ENCODE results near the gene ALS2CL. TPM values are rescaled to one million over a fixed set of nuclear protein-coding genes. Genes with fewer than 3 reads are reported as not detected.

The ALS2CL gene
- polyA plus RNA-seq, 5 donors = 8.2 to 13.1 (median 9.4) TPM

DNA sequence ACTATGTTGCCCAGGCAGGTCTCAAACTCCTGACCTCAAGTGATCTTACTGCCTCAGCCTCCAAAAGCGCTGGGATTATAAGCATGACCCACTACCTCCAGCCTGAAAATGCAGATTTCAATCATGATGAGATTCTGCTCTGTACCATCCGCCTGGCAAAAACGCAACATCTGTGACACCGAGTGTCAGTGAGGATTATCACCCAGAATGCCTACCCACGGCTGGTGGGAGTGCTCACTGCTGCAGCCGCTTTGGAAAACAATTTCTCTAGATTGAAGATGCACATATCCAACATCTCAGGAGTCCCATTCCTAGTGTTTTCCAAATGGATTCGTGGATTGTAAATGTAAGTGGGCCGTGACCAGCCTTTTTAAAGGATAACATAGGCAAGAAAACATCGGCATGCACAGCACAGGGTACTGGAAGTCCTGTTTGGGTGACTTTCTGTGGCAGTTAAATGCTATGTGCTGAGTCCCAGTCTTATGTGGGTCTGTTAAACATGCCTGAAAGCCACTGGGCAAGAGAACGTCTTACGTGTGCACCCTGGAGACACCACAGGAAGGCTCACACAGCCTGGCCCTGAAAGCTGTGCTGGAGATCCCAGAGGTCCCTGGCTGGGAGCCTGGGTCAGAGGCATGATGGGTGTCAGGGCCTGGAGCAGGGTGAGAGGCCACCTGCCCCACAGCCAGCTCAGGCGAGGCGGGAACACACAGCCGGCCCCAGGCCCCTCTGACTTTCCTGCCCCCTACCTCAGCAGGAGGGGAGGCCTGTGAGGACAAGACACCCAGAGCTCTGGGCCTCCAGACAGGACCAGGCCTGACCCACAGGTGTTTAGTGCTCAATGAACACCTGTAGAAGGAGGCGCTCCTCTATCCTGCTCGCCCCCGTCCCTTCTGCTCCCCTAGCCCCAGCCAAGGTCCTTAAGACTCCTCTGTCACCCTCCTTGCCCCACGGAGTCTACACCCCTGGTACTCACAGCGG lies 23.3 kb upstream of the ALS2CL start:
- DNase-seq = no peak

GRCh38 chr3:46715507-46716175 lies 22.2 kb upstream of the ALS2CL start:
- no peak for DNase-seq

GRCh38 chr3:46714728-46715506 lies 21.4 kb upstream of the ALS2CL start:
- no peak for DNase-seq

GRCh38 chr3:46713898-46714552 lies 20.5 kb upstream of the ALS2CL start:
- no peak for DNase-seq

GRCh38 chr3:46713050-46713897 lies 19.8 kb upstream of the ALS2CL start:
- DNase-seq = no peak

GRCh38 chr3:46712191-46713049 lies 18.9 kb upstream of the ALS2CL start:
- no peak for DNase-seq

GRCh38 chr3:46711760-46712159 lies 18.3 kb upstream of the ALS2CL start:
- DNase-seq = no peak

GRCh38 chr3:46711305-46711704 lies 17.8 kb upstream of the ALS2CL start:
- DNase-seq = no peak

GRCh38 chr3:46710671-46711295 lies 17.3 kb upstream of the ALS2CL start:
- no peak for DNase-seq

- DNase-seq = no peak
Measured at GRCh38 chr3:46710229-46710628, 16.8 kb upstream of the ALS2CL start.

- no peak for DNase-seq
Measured at GRCh38 chr3:46709721-46710120, 16.2 kb upstream of the ALS2CL start.

DNA sequence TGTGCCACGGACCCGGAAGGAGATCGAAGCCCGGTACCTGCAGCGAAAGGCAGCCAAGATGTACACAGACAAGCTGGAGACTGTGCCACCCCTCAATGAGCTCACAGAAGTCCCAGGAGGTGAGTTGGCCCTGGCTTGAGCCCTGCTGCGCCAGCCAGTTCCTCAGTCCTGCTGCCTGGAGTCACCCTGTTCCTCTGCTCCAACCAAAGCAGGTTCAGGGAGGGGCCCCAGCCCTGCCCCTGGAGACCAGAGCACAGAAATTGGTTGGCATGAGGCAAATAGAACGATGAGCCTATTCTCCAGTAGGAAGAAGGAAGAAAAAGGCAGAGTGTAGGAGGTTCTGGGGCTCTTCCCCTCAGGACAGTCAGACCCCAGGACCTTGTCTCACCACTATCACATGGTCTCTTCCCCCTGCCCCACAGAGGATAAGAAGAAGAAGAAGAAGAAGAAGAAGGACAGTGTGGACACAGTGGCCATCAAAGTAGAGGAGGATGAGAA lies 15.7 kb upstream of the ALS2CL start:
- DNase-seq = no peak

DNA sequence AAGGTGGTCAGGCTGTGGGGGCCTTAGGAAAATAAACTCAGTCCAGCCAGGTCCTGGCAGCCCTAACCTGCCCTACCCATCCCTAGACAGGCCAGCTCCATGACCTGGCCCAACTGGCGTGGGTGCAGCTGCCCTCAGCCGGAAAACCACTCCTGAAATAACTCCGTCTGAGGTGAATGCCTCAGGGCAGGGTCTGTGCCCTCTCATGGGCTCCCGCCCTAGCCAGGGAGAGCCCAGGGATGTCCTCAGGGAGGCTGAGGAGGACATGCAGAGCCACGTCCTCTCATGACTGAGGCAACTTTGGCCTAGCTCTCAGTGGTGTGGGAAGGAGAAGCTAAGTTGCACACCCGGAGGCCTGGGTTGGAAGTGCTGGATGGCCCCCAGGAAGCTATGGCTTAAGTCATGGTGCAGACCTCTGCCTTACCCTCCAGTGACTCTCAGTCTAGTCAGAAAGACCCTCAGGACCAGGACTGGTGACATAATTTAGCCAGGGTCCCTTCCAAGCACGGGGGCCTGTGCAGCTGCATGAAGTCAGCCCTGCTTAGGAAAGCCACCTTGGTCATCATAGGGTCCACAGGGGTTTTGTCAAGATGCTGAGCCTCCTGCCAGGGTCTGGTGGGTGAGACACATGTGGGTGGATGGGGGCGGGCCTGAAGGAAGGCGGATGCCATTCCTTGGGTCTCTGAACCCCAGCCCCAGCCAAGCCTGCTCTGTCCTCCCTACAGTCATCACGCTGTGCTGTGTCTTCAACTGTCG lies 15.1 kb upstream of the ALS2CL start:
- no peak for DNase-seq

DNA sequence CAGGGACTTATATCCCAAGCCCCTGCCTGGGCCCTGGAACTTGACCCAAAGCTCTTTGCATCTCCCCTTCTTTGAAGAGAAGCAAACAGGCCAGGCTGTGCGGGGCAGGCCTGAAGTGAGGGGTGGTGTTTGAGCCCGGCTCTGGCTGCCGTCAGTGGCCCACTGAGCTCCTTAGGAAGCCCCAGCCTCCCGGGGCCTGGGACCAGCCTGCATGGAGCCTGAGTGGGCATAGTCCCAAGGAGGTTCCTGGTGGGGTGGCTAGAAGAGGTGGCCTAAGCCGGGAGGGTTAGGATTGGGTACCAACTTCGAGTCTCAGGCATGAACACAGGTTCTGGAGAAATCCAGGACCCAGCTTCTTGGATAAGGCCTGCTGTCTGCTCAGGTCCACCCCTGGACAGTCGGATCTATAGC lies 14.1 kb upstream of the ALS2CL start:
- DNase-seq = no peak

- no peak for DNase-seq
Measured at GRCh38 chr3:46706771-46707582, 13.5 kb upstream of the ALS2CL start.

GRCh38 chr3:46705751-46706552 lies 12.5 kb upstream of the ALS2CL start:
- no peak for DNase-seq

All from right lung (tissue), 5 donors.